ENCODE measurements around the gene ATP6V0D1.

ATP6V0D1 gene

DNA sequence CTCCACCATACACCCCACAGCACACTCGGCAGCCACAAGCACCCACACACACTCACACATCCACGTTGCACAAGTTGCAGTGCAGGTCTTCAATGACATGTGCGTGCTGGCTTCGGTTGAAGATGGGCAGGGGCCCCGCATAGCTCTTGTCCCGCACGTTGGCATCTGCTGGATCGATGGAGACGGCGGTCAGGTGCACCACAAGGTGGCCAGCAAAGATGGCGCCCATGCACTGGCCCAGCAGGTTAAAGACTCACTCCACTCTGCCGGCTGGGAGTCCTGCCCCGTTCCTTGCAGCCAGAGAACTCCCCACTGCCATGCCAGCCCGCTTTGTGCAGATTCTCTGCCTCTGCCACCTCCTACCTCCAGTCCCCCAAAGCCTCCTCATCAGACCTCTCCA, 80.1 kb downstream of the ATP6V0D1 start:
- no peak for DNase-seq

DNA sequence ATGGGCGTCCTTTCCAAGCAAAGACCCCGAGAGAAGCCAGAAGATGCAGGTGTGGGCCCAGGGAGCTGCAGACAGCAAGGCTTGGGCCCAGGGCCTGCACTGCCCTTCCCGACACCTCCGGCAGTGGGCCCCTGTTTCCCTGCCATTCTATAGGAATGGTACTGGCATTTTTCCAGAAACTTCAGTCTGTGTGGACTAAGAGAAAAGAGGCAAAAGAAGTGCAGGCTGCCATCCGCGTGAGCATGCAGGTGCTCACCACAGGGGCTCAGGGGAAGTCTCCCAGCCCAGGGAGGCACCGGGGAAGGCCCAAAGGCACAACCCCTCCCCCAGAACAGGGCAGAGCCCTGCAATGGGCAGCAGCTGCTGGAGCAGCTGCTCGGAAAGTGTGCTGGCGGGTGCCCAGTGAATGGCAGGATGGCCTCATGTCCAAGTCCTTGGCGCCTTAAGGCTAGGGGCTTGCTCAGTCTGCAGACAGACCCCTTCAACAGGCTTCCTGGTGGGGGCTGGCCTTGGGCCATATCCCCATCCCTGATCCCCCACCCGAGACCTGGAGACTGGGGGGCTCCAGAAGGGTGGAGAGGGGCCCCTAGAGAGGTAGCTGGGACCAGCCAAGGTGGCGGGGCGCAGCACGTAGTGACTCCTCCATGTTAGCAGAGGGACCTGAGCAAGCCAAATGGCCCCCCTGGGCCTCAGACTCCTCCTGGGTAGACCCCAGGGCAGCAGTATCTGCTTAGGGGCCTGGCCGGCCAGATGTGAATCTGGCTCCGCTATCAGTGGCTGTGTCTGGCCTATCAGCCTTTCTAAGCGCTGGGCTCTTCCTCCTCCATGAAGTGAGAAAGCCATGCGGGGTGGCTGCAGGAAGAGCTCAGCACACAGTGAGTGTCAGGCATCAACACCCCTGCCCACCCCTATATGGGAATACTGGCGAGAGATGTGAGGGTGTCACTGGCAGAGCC, 80.9 kb downstream of the ATP6V0D1 start:
- no peak for DNase-seq

DNA sequence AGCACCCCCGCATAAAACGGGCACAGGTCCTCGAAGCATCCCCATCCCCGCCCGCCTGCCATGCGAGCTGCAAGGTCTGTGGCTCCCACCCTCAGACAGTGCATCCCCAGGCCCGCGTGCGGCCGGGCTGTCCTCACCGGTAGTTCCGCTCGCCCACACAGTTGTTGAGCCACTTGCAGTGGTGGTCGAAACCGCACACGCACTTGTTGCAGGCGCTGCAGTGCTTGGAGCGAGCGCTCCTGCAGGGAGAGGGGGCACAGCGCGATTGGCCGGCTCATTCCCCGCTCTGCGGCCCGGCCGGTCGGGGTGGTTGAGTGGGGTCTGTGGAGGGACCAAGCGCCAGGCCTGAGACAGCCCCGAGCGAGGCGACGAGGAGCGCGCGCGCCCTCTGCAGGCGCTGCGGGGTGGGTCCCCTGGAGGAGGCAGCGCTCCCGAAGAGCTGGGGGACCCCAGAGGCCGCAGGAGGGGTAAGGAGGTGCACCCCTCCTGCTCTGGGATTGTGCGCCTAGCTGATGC, 81.7 kb downstream of the ATP6V0D1 start:
- peak; percentile 78 for DNase-seq

DNA sequence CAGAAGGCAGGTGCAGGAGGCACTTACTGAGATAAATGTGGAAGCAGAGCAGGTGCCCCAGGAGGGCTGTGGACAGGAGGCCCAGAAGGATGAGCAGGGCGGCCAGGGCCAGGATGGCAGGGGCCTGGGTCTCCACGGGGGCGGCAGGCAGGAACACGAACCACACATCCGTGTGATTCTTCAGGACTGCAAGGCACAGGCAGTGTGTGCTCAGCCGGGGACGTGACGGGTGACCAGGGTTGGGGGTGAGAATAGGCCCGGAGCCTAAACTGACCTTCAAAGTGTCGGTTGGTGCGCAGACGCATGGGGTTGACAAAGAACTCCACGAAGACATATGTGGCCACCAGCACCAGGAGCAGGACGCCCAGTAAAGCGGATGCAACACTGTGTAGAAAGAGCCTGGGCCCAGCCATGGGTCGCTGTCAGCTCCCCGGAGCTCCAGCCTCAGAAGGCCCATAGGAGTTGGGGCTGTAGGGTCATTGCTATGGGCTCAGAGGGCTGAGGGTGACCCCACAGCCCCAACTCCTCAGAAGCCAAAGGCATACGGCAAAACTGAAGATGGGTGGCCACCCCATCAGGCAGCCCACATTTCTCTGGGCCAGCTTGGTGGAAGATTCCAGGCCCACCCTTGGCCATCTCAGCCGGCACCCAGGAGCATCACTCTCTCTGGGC, 82.3 kb downstream of the ATP6V0D1 start:
- no peak for DNase-seq

DNA sequence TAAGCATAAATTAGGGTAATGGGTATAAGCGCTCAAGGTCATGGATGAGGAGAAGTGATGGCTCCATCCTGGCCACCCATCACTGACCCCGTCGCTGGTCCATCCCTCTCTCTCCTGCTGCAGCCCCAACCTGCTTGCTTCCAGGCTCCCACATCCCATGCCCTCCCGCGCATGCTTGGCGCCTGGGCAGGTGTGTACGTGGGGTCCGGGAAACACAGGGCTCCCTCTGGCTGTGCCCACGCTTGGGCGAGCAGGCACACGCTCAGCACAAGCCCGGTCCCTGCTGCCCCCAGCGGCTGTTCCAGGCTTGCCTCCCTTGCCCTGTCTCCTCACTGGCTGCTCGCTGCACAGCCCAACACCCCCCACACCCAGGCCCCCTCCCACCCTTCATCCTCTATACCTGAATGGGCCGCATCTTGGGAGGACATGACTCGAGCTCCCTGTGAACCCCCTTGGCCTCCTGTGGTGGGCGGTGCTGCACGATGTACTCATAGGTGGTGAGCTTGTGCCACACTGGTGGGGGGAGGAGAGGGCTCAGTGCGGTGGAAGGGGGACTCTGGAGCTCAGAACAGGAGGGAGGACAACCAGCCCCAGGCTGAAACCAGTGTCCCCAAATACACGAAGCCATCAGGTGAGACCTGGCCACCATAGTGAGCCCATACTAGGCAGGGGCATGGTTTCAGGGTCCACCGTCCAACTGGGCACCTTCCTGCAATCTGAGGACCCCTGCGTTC, 83.0 kb downstream of the ATP6V0D1 start:
- no peak for DNase-seq

DNA sequence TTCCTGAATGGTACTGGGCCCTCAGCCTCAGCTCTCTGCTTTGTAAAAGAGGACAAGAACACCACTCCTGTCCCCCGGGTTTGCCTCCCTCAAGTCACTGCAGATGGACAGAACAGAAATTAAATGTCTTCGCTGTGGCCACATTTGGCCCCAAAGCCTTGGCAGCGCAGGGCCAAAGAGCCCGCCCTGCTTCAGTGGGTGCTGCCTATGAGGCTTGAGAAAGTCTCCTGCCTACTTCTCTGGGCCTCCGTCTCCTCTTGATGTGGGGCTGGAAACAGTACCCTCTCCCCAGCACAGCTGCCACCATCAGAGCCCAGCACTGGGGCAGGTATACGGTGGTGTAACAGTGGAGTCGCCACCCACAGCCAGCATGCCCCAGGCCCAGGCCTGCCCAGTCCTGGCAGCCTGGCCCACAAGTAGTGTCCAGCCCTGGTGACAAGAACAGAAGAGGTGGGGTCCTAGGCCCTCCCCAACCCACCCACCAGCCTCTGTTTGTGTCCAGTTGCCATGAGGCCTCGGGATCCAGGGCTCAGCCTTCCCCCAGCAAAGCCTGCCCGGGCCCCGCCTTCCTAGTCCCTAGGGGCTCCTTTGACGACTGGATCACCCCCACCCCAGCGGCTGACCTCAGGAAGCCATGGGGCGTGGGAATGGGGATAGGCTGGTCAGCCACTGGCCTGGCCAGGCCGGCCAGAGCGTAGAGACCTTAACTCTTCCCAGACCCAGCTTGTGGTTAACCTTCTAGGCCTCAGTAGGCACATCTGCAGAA, 83.7 kb downstream of the ATP6V0D1 start:
- DNase-seq: no peak

DNA sequence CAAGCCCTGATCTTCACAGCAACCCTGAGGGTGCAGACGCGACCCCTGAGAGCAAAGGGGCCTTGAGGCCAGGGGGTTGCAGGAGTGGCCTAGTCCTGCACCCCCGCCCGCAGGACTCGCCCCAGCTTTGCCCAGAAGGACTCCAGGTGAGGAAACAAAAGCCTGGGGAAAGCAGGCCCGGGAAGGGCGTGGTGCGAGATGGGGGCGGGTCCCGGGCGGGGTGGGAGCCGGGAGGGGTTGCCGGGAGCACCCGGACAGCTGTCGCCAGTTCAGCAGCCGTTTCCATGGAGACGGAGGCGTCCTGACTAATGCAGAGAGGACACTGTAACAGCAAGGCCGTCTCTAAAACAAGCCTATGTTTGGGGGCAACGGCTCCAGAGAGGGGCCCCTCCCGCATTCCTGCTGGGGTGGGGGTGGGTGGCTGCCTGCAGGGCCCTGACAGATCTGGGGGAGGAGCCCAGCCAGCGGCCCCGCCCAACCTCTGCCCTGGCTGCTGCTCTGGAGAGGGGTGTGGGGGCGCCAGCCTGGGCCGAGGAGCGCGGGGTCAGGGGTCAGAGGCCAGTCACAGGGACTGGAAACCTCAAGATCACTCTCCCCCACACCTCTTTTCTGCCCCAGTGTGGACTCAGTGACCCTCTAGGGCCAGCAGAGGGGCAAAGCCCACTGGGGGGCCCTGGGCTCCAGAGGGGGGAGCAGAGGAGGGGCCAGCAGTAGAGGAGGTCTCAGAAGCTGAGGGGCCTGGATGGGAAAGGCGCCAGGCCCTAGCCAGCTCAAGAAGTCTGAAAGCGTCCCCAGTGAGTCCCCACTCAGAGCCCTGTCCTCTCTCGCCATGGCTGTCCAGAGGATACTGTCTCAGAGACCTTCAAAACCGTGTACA, 84.6 kb downstream of the ATP6V0D1 start:
- no peak for DNase-seq

DNA sequence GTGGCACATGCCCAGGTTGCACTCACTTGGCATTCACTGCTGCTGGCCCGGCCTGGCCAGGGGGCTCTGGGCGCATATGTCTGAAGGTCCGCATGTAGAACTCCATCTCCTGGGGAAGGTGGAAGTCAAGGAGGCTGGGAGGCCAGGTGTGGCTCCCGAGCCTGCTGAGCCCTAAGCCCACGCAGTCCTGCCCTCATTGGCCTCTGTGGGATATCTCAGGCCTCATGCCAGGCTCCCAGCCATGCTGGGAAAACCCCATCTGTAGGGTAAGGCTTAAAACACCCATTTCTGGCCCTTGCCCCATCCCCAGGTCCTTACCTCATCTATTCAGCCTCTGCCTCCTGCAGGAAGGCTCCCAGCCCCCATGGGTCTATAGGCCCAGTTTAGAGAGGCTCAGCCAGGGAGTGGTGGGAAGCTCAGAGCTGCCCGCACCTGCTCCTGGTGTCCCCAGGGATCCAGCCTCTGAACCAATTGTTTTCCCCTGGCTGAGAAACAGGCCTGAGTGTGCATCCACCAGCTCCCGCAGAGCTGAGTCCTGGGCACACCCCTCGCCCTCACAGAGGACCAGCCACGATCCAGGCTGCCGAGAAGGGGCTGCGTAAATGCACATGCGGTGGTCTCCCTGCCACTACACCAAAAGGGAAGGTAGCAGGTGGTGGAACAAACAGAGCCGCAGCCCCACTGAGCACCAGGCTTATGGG, 85.3 kb downstream of the ATP6V0D1 start:
- no peak for DNase-seq

DNA sequence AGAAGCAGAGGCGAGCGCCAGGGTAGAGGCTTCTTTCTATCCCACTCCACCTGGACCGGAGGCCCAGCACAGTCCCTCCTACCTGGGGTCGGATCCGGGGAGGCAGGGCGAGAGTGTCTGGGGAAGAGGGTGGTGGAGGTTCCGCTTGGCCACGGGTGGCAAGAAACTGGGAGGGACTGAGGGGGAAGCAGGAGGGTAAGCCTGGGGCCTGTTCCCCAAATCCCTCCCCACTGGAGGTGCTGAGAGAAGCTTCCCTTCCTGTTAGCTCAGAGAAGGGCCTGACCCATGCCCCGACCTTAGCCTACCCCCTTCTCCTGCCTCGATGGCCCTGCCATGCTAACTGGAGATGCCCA, 85.9 kb downstream of the ATP6V0D1 start:
- no peak for DNase-seq

DNA sequence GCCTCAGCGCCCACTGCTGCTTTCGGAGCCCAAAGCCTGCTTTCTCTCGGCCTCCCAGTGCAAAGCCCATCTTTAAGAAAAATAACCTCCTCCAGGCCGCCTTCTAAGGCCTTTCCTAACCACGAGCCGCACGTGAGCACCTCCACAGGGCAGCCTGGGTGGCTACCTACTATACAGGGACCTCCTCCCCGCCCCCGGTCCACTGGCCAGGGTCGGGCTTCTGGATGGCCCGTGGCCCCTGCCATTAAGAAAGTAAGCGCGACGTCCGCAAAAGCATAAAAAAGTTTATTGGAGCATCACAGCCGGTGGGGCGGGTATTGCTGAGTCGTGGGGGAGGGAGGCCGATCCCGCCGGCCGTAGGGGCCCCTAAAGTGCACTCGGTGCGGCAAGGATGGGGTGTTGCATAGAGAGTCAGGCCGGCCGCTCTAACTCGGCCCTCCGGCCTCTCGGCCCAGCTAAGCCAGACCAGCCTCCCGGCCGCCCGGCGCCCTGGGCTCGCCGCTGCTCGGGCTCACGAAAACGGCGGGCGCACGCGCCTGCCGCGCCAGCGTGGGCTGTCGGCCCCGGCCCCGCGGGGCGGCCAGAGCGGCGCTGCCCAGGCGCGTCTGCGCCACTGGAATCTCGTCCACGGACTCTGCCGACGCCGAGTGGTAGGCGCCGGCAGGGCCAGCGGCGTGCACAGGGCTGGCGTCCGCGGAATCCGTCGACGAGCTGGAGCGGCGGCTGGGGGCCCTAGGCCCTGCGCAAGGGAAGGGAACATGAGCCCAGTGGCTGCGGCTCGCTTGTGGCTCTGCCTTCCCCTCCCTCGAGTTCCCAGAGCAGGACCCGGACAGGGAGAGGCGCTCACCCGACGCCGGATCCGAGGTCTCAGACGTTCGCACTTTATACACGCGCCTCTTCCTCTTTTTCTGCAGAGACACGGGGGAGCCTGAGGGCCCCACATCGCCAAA, 86.5 kb downstream of the ATP6V0D1 start:
- DNase-seq: no peak

DNA sequence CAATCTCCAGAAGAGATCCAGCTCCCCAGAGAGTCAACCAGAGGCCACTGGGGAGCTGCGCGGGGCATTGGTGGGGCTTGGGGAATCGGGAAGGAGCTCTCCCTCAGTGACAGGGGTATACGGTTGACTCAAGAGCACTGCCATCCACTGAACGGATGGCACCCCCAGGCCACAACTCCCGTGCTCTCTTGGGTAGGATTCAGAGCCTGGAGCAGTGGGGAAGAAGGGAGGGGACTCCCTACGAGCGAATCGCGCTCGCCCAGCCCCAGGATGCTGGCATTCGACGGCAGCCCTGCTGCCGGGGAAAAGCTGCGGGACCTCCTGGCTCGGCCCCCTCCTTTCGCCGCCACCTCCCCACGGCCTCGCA, 87.2 kb downstream of the ATP6V0D1 start:
- DNase-seq: no peak

DNA sequence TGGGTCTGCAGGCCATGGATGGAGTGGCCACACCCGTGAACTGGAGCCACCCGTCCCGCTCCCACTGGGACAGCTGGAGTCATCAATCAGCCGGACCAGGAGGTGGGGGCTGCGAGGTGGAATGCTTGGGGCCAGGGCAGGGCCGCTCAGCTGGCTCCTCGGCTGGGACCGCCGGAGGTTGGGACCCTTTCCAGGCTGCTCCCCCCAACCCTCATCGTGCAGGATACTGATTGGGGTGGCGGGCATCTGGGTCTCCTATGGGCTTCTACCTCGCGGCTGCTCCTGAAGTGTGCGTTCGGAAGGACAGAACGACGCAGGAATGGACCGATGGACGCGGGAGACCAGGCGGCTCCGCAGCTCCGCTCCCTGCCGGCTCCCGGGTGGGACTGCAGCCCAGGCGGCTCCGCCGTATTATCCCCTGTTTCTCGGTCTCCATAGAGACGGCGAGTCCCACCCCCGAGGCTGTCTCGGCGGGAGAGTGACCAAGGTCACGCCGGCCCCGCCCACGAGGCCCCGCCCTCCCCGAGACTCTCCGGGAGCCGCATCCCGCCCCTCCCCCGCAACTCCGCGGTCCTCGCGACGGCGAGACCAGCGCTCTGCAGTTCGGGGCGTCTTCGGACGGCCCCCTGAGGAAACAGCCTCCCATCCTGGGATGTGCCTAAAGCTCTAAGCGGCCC, 87.7 kb downstream of the ATP6V0D1 start, which contains the start of gene TPPP3:
Gene TPPP3 (minus strand): TSS at position 388 of the 677 bp plus-strand sequence. CDS start 2,387 bp downstream, outside the sequence.
- DNase-seq: peak; percentile 69

DNA sequence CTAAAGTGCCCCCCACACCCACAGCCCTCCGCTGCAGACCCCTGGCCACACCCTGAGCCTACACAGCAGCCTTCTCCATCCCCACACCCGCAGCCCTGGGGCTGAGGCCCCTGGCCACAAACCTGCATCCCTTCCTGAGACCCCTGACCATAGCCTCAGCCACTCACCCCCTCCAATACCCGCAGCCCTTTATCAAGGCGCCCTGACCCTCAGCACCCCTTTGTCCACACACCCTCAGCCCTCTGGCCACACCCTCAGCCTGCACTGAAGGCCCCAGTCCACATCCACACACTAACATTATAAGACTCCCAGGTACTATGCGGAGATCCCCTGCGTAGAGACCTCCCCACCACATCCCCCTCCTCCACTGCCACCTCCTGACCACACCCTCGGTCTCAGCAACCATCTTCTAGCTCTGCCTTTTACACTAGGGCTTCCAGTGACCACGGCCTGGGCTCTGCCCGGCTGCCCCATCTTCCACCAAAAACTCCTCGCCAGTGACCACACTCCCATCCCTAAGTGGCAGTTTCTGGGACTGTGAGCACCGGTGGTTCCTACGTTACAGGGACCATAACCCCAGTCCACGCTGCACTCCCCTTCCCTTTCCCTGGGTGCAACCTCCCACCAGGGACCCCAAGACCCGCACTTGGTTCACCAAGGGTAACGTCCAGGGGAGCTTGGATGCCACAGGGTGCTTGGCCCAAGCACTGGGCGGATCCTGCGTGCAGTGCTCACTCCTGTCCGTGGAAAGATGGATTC, 88.5 kb downstream of the ATP6V0D1 start:
- peak; percentile 47 for DNase-seq

DNA sequence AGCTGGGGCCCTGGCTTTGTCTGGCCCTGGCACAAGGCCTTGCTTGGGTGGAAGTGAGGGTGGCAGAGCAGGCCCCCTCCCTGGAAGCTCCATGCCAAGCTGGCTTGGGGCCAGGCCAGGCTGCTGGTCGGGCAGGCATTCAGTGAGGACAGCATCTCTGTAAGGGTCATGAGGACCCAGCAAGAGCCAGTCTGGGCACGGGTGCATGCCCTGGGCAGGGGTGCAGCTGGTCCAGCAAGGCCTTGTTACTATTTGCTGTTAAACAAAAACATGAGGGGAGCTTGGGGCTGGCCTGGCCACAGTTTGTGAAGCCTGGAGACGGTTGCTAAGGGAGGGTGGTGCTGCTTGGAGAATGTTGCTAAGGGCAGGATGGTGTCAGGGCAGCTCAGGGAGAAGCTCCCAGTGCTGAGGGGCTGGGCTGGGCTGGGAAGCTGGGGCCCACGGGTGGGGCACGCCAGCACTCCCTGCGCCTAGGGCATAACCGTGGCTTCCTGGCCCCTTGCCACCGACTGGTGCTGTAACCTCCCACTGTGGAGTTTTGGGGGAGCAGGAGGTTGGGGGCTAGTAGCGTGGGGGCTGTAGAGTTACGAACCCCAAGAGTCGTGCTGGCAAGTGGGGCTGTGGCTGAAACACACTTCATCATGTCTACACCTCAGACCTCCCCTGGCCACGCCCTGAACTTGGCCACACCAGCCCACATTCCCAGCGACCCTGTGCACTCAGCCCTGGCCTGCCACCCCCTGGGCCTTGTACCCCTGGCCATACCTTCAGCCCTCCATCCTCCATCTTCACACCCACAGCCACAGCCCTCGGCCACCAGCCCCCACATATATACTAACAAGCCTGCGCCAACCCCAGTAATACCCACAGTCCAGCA, 89.3 kb downstream of the ATP6V0D1 start:
- peak; percentile 57 for DNase-seq

DNA sequence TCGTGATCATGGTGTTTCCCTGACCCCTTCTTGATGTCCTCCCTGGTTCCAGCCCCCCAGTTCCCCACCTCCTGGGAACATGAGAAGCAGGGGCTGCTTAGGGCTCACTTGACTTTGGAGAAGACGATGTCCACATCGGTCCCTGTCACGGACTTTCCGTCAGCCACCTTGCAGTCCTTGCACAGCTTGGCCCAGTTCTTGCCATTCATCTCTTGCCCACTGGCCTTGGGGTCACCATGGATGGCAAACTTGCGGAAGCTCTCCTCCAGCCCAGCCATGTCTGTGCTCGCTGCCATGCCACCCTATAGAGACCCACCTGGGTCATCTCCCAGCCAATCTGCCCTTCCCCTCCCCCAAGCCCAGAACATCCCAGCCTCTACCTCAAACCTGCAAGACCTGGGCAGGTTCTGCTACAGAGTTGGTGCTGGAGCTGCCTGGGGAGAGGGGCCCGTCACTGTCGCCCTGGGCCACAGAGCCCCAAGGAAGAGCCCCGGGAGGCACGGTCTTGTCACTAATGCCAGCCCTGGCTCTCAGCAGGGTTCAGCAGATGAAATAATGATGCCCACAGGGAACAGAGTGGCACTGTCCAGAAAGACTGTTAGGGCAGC, 90.0 kb downstream of the ATP6V0D1 start:
- peak; percentile 42 for DNase-seq

All from activated effector memory CD4-positive, alpha-beta T cell treated with anti-CD3 and anti-CD28 coated beads, Interleukin-2, amount 50 U/mL, for 16 hours (primary cell).